ELF-1 (cell line): ENCODE measurements around the gene CCDC88C.
"Not testable (repeated sequence)": the region's sequence is repeated elsewhere in the genome, so short reads cannot be mapped to it uniquely, and the experiment has no call there.

Experiments used
- DNase-seq: peaks from one replicate; pipeline ENCODE4 v3.0.0-alpha.2; 2016; ENCODE audit warnings: low read depth, low spot score

CCDC88C gene

DNA sequence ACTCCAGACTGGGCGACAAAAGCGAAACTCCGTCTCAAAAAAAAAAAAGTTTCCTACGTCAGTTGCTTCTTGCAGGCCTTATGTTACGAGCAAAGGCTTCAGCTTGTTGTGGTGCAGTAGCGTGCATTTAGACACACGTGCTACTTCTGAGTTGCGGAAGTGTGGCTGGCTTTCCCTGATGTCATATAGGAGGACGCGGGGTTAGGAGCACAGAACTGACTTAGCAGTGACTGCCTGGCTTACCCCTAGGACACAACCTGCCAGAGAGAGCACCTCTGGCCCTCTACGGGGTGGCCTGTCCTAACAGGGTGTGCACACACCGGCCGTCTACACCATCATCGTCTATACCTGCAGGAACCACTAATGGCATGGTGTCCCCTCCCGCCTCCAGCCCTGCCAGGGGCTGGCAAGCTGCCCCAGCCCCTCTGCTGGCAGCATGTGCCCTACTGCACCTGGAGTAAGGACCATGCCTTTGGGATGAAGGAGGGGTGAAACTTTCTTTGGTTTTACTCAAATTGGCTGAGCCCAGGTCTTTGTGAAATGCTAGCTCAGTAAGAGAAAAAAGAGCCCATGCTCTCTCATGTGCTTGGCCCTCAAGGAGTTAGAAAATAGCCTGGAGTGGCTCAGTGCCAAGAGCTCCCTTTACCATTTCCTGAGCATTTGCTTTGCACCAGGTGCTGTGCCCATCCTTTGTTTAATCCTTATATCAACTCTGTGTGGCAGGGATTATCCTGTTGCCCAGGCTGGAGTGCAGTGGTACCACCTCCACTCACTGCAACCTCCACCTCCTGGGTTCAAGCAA is 171.4 kb downstream of the CCDC88C start:
- no peak for DNase-seq

DNA sequence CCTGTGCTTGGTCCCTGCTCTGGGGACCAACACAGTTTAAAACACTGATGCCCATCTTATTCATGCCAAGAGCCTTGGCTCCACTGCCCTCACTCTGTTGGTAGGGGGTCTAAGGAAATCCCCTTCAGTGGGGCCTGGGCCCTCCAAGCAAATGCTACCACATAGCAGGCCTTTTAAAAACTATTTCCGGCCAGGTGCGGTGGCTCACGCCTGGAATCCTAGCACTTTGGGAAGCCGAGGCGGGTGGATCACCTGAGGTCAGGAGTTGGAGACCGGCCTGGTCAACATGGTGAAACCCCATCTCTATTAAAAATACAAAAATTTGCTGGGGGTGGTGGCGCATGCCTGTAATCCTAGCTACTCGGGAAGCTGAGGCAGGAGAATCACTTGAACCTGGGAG is 172.0 kb downstream of the CCDC88C start:
- not testable (repeated sequence) for DNase-seq

DNA sequence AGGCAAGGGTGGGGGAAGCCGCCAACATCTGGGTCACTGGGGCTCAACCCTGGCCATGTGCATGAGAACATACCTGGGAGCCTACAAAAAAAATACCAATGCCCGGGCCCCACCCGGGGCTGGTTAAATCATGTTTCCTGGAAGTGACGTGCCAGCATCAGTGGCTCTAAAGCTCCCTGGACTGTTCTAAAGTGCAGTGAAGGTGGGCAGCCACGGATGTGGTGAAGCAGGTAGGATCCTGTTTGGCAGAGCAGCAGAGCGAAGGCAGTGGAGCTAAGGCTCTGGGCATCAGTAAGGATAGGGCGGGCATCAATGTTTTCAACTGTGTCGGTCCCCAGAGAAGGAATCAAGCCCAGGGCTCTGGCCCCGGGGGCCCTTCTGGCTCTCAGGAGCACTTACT is 172.6 kb downstream of the CCDC88C start:
- no peak for DNase-seq

DNA sequence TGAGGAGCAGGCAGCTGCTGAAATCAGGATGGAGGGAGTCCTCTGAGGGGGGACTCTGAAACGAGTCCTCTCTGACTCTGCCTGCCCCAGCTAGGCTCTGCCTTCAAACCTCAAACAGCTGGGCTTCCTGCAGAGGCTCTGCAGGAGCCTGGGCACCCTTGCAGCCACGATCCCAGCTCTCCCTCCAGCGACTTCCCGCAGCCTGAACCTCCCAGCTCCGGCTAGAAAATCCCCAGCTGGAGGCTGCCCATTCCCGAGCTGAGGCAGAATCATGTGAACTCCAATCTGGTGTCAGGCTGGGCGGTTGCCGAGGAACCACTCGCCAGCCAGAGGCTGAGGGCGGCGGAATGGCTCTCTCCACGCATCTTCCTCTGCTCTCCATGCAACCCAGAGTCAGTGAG is 173.1 kb downstream of the CCDC88C start, which contains the start of gene GPR68:
GPR68 (minus strand) TSS at position 204 of the 401 bp plus-strand sequence. CDS start 9,654 bp downstream, outside the sequence.
- DNase-seq: peak; percentile 58

DNA sequence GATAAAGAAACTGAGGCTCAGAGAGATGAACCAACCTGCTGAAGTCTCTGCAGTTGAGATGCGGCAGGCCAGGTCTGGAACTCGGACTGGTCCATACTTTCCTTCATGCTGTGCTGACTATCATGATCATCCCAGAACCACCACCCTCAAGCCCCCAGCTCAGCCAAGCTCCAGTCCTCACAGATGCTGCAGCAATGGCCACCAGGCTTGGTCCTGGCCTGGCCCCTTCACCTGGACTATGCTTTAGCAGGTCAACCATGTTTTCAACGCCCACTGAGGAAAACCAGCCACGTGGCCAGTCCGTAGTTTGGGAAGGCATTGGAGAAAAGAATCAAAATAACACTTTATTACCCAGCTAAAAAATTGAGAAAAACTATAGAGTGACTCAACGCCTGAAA is 174.5 kb downstream of the CCDC88C start:
- DNase-seq: no peak

DNA sequence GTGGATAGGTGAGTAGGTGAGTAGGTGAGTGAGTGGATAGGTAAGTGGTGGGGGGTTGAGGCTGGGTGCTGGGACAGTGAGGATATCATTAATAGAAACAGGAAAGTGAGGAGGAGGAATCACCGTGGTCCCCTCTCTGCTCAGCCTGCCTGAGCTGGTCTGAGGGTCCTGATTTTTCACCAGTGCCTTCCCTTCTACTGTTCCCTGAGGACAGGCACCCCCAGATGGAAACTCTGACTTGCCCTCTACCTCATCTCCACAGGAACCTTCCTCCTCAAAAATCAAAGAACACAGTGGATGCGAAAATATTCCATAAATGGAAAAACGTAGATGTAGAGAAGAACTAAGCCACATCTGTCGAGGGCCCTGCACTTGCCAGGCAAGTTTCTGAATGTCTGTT is 175.0 kb downstream of the CCDC88C start:
- no peak for DNase-seq

DNA sequence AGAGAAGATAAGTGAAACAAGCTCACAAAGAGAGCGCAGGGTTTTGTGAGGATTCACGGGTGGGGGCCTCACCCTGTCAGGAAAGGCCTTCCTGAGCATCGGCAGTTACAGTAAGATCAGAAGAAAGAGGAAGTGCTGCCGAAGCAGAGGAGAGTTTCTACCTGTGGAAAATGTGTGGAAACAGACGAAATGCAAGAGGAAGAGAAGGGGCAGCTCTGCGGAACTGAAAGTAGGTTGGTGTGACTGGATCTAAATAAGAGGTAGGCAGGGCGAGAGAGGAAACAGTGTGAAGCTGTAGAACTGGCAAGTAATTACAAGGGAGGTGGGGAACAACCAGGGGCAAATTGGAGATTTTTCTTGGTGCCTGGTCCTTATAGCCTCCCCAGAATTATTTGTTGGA is 175.8 kb downstream of the CCDC88C start:
- DNase-seq: no peak

DNA sequence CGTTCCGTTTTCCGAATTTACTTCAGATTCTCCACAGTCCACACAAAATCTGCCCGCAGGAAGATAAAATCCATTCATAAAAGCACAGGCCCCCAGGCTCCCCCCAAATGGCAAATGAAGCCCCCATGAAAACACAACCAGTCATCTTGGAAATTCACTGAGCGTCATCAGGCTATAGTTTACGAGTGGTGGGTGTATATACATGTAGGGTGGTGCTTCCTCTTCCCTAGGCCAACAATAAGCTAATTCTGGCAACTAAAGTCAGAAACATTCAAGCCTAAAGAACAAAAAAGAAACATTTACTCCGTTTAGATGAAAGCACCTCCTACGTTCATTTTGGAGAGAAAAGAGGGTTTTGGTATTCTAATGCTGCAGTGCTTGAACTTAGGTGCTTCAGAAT is 179.0 kb downstream of the CCDC88C start:
- DNase-seq: no peak

DNA sequence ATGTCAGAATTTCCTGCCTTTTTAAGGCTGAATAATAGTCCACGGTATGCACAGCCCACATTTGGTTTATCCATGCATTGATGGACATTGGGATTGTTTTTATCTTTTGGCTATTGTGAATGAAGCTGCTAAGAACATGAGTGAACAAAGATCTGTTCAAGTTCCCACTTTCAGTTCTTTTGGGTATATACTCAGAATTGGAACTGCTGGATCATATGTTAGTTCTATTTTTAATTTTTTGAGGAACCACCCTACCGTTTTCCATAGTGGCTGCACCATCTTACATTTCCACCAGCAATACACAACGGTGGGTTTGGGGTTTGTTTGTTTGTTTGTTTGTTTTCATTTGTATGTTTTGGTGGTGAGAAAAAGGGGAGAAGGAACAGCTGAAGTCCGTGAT is 179.5 kb downstream of the CCDC88C start:
- DNase-seq: no peak

DNA sequence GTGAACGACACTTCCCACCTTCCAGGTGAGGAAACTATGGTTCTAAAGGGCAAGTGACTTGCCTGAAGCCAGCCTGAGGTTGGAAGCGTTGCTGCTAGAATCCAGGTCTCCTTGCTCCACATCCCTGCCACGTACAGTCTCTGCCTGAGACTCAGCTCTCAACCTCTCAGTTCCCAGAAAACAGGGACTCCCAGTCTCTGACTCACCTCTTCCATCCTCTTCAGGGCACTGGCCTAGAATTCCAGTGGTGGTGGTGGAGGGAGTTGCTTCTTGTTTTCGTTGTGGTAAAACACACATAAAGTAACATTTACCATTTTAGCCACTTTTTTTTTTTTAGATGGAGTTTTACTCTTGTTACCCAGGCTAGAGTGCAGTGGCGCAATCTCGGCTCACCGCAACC is 180.4 kb downstream of the CCDC88C start:
- DNase-seq: no peak

DNA sequence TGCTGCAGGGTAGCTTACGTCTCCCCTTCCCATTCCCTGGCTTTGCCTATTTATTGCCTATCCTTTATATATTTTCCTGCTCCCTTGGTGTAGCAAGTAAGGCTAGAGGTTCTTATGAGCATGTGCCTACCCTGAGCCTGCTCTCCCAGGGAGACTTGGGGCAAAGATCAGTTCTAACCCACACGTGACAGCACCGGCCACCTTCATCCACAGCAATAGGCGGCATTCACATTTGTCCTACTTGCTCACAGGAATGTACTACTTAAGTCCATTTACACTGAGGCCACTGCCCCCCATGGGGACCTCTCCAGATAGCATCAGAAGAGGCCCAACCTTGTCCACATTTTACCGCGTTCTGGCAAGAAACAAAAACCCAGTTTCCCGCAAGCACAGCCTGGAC is 181.8 kb downstream of the CCDC88C start:
- no peak for DNase-seq

DNA sequence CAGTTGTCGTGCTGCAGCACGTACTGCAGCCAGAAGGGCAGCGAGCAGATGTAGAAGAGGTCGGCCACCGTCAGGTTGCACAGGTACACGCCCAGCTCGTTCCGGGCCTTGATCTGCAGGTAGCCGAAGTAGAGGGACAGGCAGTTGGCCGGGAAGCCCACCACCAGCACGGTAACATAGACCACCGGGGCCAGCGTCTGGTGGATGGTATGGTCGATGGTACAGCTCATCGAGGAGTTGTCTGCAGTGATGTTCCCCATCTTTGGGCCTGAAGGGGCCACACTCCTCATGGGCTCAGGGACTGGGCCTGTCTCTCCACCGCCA is 182.9 kb downstream of the CCDC88C start:
- DNase-seq: no peak

DNA sequence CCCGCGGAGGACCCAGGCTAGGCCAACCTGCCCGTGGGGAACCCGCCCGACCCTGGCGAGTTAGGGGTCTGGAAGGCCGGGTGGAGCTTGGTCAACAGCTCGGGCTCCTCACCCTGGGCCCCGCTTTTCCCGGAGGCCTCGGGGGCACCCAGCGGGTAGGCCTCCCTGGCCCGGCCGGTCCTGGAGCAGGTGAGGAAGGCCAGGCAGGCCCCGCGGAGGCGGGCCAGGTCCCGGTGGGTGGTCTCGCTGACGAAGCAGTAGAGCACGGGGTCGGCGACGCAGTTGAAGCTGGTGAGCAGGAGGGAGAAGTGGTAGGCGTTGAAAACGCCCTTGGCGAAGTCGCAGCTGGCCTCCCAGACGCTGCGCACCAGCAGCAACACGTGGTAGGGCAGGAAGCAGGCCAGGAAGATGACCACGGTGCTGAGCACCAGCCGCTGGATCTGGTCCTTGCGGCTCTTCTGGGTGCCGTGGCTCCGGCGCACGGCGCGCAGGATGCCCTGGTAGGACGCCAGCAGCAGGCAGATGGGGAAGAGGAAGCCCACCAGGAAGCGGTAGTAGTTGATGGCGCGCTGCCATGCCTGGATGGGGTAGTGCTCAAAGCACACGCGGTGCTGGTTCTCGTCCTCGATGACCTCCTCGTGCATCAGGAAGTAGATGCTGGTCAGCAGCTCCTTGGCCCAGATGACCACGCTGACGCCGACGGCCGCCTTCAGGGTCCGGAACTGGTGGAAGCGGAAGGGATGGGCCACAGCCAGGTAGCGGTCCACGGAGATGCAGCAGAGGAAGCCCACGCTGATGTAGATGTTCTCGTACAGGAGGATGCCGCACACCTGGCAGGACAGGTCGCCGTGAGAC is 183.5 kb downstream of the CCDC88C start:
- no peak for DNase-seq

DNA sequence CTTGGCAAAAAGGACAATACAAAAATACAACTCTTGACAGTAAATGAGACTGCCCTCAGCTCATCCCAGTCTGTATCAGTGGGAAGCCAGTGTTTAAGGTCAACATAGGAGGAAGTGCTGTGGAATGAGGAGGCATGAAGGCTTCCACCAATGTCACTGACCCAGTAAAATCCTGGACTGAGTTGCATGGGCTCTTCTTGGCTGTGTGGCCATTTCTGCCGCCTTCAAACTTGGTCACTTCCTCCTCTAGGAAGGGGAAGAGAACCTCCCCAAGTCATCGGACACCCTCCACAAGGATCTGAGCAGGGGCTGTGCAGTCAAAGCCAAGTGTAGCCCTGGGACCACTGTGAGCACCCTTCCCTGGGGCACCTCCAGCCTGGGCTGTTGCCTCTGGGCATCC is 185.0 kb downstream of the CCDC88C start:
- DNase-seq: no peak

DNA sequence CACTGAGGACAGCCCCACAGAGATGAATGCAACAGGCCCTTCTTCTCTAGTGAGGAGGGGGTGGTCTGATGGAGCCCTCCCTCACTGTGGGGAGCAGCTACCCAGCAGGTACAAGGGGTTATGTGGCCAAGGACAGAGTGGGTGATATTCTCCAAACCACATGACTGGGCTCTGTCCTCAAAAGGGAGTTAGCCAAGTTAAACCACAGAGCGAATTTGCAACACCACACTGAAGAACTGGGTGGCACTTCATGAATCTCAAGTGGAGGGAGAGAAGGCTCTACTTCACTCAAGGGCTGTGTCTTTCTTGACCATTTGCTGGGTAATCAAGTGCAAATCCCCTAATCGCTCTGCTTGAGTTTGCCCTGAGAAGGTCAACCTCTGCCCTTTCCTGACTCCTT is 185.6 kb downstream of the CCDC88C start:
- no peak for DNase-seq

DNA sequence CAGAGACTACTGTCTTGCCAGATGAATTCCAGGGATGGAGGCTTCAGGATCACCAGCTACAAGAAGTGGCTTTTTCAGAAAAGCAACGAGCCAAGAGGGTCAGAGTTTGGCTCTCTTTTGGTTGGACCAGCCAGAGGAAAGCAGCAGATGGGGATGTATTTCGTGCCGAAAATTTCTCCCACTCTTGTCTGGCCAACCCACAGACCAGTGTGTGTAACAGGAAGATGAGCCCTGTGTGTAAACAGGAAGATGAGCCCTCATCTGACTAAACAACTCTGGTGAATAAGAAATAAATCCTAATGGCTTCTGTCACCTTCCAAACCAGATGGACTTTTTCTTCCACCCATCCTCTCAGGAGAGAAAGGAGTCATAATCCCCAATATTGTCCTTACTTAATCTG is 186.2 kb downstream of the CCDC88C start:
- no peak for DNase-seq

DNA sequence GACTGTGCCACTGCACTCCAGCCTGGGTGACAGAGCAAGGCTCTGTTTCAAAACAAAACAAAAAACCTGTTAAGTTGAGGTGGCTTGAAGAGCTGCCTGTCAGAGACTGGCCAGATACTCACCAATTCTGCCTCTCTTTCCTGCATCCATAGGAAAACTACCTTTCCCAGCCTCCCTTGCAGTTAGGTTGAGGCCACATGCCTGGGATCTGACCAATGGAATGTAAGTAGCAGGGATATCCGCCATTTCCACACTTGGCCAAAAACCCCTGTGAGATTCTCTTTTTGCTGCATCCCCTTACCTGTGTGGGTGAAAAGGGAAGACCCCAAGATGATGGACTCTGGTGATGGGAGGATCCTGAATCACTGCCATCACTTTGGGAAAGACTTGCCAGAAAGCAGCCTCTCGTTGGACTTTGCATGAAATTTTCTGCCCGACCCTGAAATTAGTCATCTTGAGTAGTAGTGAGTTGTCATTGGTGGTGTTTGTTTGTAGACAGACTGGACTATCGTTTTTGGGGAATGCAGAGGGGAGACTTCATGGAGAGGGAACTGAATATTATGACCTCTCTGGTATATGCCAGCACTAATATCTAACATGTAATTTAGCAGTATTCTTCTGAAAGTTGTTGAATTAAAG is 187.1 kb downstream of the CCDC88C start:
- no peak for DNase-seq

DNA sequence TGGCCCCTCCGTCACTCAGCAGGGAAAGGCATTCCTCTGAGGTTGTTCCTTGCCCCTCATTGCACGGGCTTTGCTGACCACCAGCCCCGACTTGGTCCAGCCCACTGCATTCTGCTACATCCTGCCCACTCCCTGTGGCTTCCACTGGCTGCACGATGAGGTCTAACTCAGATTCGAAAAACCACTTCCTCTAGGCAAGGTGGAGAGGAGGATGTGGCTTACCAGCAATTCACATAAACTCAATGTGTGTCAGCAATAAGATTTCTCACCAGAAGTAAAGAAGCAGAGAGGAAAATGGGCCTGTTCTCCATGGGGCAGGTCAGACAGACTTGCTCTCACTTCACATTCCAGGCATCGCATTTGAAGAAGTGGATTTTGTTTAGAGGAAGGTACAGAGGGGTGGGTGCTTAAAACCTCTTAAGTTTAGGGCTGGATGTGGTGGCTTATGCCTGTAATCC is 187.8 kb downstream of the CCDC88C start:
- DNase-seq: no peak

DNA sequence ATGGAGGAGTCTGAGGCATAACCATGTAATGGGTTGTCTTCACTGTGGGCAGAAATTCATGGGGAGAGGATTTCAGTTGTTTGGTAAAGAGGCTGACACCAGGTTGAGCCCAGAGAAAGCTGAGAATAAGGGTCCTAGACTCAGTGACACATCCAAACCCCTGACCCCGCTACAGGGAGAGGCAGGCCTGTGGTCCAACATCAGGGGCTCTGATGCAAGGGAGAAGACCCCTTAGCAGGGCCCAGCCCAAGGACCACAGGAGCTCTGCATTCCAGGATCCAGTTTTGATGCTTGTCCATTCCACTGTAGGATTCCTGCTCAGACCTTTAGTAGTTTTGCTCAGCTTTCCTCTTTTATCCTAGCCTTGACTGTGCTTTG is 188.6 kb downstream of the CCDC88C start:
- DNase-seq: no peak

DNA sequence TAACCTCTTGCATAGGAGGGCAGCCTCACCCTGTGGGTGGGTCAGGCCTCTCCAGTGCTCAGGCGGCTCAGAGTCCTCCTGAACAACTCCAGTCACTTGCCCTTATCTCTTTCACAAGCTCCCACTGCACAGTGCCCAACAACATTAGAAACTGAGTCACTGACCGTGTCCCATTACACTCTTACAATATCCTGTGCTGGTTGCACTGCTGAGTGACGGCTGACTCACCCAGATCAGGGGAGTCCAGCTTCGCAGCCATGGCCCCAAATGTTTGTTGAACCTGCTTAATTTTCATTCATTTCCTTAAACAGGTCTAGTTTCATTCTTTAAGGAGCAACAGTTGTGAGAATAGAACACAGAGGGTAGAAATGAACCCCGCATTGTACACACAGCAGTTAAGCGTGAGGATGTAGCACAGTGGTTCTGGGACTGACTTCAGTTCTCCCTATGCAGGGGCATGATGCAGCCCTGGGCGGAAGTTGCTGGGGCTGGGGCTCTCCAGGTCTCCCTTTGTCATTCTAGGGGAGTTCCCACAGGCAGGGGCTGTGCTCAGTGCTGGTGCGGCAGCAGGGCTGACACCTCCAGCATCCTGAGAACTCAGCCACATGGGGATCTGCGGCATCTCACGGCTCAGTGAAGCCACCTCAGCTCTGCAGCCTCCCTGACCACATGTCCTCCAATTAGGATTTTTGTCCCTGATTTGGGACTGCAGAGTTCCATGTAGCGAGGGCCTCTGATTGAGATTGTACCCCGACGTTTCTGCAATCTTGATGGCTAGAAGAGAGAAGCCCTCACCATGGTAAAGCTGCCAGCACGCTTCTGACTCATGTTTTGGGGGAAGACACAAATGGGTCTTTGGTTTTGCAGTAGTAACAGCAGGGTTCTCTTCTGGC is 189.3 kb downstream of the CCDC88C start:
- DNase-seq: no peak

DNA sequence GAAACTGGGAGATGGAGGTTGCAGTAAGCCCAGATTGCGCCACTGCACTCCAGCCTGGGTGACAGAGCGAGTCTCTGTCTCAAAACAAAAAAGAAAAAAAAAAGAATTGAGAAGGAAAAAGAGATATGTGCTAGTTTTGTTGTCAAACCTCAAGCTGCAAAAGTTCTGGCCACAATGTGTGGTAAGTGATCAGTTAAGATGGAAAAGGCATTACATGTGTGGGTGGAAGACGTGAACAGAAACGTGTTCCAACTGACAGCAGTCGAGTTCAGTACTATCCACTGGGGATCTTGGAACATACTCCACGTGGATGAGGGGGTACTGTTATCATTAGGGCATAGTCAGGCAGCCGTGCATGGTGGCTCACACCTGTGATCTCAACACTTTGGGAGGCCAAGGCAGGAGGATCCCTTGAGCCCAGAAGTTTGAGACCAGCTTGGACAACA is 190.4 kb downstream of the CCDC88C start:
- no peak for DNase-seq
